Transverse colon (tissue), 4 donors: Measurements from ENCODE around the gene AADAC. TPM values are rescaled to one million over a fixed set of nuclear protein-coding genes. Genes with fewer than 3 reads are reported as not detected.
"Not testable (repeated sequence)": the region's sequence is repeated elsewhere in the genome, so short reads cannot be mapped to it uniquely, and the experiment has no call there.

ENCODE experiments used
- DNase-seq: peaks from one replicate; pipeline ENCODE4 v3.0.0-alpha.2; 2019
- H3K27ac ChIP-seq, 4 donors: fragments of 200-600 bp; sonication (generic); 2 replicates each; pipeline ENCODE4 v1.5.1; 2016 to 2018; ENCODE audit warnings: inconsistent platforms in 4 of 4
- H3K27me3 ChIP-seq: fragments of 200-600 bp; sonication (generic); 2 replicates; pipeline ENCODE4 v1.5.1; 2017; ENCODE audit warnings: inconsistent platforms
- H3K36me3 ChIP-seq, 4 donors: fragments of 200-600 bp; sonication (generic); 2 replicates each; pipeline ENCODE4 v1.5.1; 2017 to 2019; ENCODE audit warnings: inconsistent platforms in 4 of 4
- H3K4me1 ChIP-seq, 4 donors: fragments of 200-600 bp; sonication (generic); 2 replicates each; pipeline ENCODE4 v1.5.1; 2017 to 2020; ENCODE audit warnings: inconsistent platforms in 4 of 4
- H3K4me3 ChIP-seq, 4 donors: fragments of 200-600 bp; sonication (generic); 1 replicate in 1 of 4; 2 replicates in 3 of 4; pipeline versions ENCODE4 v1.5.1 to v1.6.1; 2017 to 2019; ENCODE audit warnings: inconsistent platforms in 4 of 4
- H3K9me3 ChIP-seq, 2 donors: fragments of 200-600 bp; sonication (generic); 2 replicates each; pipeline ENCODE4 v1.5.1; 2017 to 2019; ENCODE audit warnings: inconsistent platforms in 2 of 2
- CTCF ChIP-seq, 5 experiments: fragments of 200-600 bp in 3 of 5; fragments of 450-650 bp in 2 of 5; sonication (generic) in 3 of 5; IDR thresholded peaks; 1 replicate in 2 of 5; 2 replicates in 3 of 5; pipeline ENCODE4 v1.5.1; 2016 to 2017; ENCODE audit warnings: antibody characterized with exemption in 5 of 5, inconsistent platforms in 3 of 5, mild to moderate bottlenecking in 2 of 5, moderate library complexity in 1 of 5
- EP300 ChIP-seq: sonication (generic); formaldehyde crosslinking; IDR thresholded peaks from one replicate; pipeline ENCODE4 v1.6.1; 2017; ENCODE audit warnings: antibody characterized with exemption, low read depth
- POLR2A ChIP-seq: fragments of 450-650 bp; IDR thresholded peaks from one replicate; pipeline ENCODE4 v1.6.1; 2016; ENCODE audit warnings: antibody characterized with exemption, mild to moderate bottlenecking, moderate library complexity
- POLR2AphosphoS5 ChIP-seq, 3 donors: sonication (generic); formaldehyde crosslinking; IDR thresholded peaks; one replicate each; pipeline ENCODE4 v1.6.1; 2016; ENCODE audit warnings: antibody characterized with exemption in 3 of 3
- WGBS, 2 donors: methylation state at CpG; one replicate each; pipeline ENCODE4 v1.1.5; 2018; ENCODE audit warnings: low coverage in 1 of 2; 5-methylcytosine and 5-hydroxymethylcytosine counted together
- in situ Hi-C, 4 donors: fragments of 200-750 bp; cut with MboI; loops; one replicate each; pipeline versions ENCODE4 v1.15.0 to v1.15.1; 2017; ENCODE audit warnings: low sequenced_read_pairs in 3 of 4, low pct_ligation_motif_present in 1 of 4, low pct_unique_long_range_greater_than_20kb in 1 of 4
- intact Hi-C: fragments of 100-400 bp; cut with DNase I; formaldehyde crosslinking; loops from one replicate; pipeline ENCODE4 v1.15.1; 2023; ENCODE audit warnings: low total_unique reads
- total RNA-seq, 4 donors: library from RNA; depleted of rRNA; stranded (reverse); fragments of >200 nt; gene quantifications; one replicate each; pipeline ENCODE4 v1.1.0, GENCODE V29; 2016

Gene AADAC
- total RNA-seq, 4 donors from 2014 or later = 0.95 TPM; not detected in 3

GRCh38 chr3:151777880-151778279, 36.0 kb upstream of the AADAC start:
- intact Hi-C loops (no loop called here), in situ Hi-C loops (no loop called here)
- H3K36me3 ChIP-seq = no peaks in the 10 kb centered on the region
- DNase-seq = no peak
- TF ChIP-seq POLR2A = no peak
- no peak for TF ChIP-seq CTCF (IDR thresholded peaks at IDR 0.05)
- TF ChIP-seq EP300 = no peak
- TF ChIP-seq POLR2AphosphoS5 (IDR thresholded peaks at IDR 0.05) = no peak
- peaks cover 0 to 10% (median 0%) of the 10 kb centered on the region in 4 donors for H3K4me1 ChIP-seq
- no peak overlapping the region for H3K4me3 ChIP-seq
- no peaks in the 10 kb centered on the region for H3K27me3 ChIP-seq
- no peak overlapping the region for H3K27ac ChIP-seq
- 83 to 91% methylated on average over 2 of the region's 2 CpGs for WGBS, 2 donors
- H3K9me3 ChIP-seq = no peaks in the 10 kb centered on the region

DNA sequence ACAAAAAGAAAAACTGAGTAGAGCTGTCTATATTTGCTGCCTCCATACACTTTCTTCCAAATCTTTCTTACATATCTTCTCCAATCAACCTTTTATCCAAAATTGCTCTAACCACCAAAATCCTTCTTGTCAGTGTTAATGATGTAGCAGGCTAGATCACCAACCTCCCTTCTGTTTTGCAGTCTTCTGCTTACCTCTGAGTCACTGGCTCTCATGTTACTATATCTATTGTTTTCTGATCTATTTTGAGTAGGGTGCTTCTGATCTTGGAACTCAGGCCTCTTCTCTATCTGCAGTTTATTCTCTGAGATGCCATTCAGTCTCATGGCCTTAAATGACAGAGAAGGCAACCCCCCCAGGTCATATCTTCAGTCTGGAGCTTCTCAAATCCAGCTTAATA, 26.3 kb upstream of the AADAC start:
- Histone ChIP-seq H3K27me3 (no peaks in the 10 kb centered on the region), H3K27ac (no peak overlapping the region), H3K9me3 (no peaks in the 10 kb centered on the region), H3K4me1 (no peaks in the 10 kb centered on the region), H3K4me3 (no peak overlapping the region), H3K36me3 (no peaks in the 10 kb centered on the region)
- TF ChIP-seq CTCF (IDR thresholded peaks at IDR 0.05) = no peak
- no peak for TF ChIP-seq EP300
- TF ChIP-seq POLR2AphosphoS5 (IDR thresholded peaks at IDR 0.05) = no peak
- in situ Hi-C loops (no loop called here), intact Hi-C loops (no loop called here)
- DNase-seq = no peak

DNA sequence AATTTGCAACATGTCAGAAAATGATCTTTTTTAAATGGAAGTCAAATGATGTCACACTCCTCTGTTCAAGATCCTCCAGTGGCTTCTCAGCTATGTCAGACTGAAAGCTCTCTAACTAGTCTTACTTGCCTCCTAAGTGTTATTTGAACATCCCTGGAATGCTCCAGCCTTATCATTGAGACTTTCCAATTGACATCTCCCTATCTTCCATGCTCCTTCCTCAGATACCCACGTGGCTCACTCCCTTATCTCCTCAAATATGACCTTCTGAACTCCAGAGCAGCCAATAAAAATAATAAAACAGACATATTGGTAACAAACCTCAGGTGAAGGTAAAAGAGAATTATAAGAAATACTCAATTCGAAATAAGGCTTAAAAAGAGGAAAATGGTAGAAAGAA, 25.5 kb upstream of the AADAC start:
- Histone ChIP-seq H3K27ac (no peak overlapping the region), H3K27me3 (no peaks in the 10 kb centered on the region), H3K9me3 (no peaks in the 10 kb centered on the region), H3K4me3 (no peak overlapping the region), H3K4me1 (no peaks in the 10 kb centered on the region), H3K36me3 (no peaks in the 10 kb centered on the region)
- TF ChIP-seq POLR2A = no peak
- TF ChIP-seq EP300 = no peak
- no peak for TF ChIP-seq POLR2AphosphoS5 (IDR thresholded peaks at IDR 0.05)
- no peak for TF ChIP-seq CTCF (IDR thresholded peaks at IDR 0.05)
- in situ Hi-C loops (no loop called here), intact Hi-C loops (no loop called here)
- WGBS, 2 donors = 59 to 69% methylated on average over 2 of the region's 2 CpGs
- no peak for DNase-seq

- no peak for TF ChIP-seq POLR2A
- no peak for TF ChIP-seq EP300
- no peak for TF ChIP-seq POLR2AphosphoS5 (IDR thresholded peaks at IDR 0.05)
- WGBS, 2 donors = 57 to 60% methylated on average over 1 of the region's 1 CpG
- DNase-seq = no peak
These were observed 24.0 kb upstream of the AADAC start for GRCh38 chr3:151789853-151790463.

DNA sequence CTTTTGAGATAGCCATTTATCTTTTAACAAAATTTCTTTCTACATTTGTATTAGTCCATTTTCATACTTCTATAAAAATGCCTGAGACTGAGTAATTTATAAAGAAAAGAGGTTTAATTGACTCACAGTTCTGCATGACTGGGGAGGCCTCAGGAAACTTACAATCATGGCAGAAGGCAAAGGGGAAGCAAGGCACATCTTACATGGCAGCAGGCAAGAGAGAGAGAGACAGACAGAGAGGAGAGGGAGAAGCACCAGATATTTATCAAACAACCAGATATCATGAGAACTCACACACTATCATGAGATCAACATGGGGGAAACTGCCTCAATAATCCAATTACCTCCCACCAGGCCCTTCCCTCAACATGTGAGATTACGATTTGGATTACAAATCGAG, 23.2 kb upstream of the AADAC start:
- 88 to 95% methylated on average over 2 of the region's 2 CpGs for WGBS, 2 donors
- H3K9me3 ChIP-seq, H3K27ac ChIP-seq, in situ Hi-C loops, DNase-seq, H3K4me3 ChIP-seq, intact Hi-C loops, H3K36me3 ChIP-seq, H3K27me3 ChIP-seq, H3K4me1 ChIP-seq: not testable (repeated sequence)

More at GRCh38 chr3:151789853-151790463, 24.0 kb upstream of the AADAC start:
- H3K4me3 ChIP-seq = no peak overlapping the region
- no peaks in the 10 kb centered on the region for H3K9me3 ChIP-seq
- no peak overlapping the region for H3K27ac ChIP-seq
- intact Hi-C loops = no loop called here
- no peaks in the 10 kb centered on the region for H3K4me1 ChIP-seq
- H3K36me3 ChIP-seq = no peaks in the 10 kb centered on the region
- no peaks in the 10 kb centered on the region for H3K27me3 ChIP-seq
- in situ Hi-C loops = no loop called here
